ENCODE results near the gene TOMT. TPM values are rescaled to one million over a fixed set of nuclear protein-coding genes. Genes with fewer than 3 reads are reported as not detected.
A peak's percentile ranks its signal among the peaks of the same experiment; 100 is the strongest.

The TOMT gene
- total RNA-seq, 1 experiment from 2014 or later = not detected

GRCh38 chr11:72112143-72112977, 6.6 kb downstream of the TOMT start, which contains the start of gene ANAPC15 (continued):
- no peak for TF ChIP-seq ATF3 (IDR thresholded peaks at IDR 0.05)
- TF ChIP-seq POLR2A (IDR thresholded peaks at IDR 0.05; ENCODE audit: borderline replicate concordance, extremely low read depth, insufficient read depth, insufficient read length) = peak; percentile 94
- no peak for TF ChIP-seq YY1 (IDR thresholded peaks at IDR 0.05; ENCODE audit: extremely low read depth, insufficient replicate concordance, low read depth, low read length)
- TF ChIP-seq RAD21 (IDR thresholded peaks at IDR 0.05; ENCODE audit: low read depth) = no peak
- no peak for TF ChIP-seq CEBPB (IDR thresholded peaks at IDR 0.05; ENCODE audit: low read depth)

GRCh38 chr11:72112978-72113808, 7.5 kb downstream of the TOMT start:
- H3K9ac ChIP-seq (ENCODE audit: low read length) = peak overlapping the region; percentile 83
- ChIA-PET RAD21 (ENCODE audit: low non-redundant PET in 1 of 2, low total read pairs in 2 of 2, uncharacterized antibody in 2 of 2, unreplicated experiment in 2 of 2) (interaction anchor here in 1 of 2 experiments (0.6 kb wide), 1 partner anchor 11 kb away, joined by 3 read pairs; no protein-coding TSS in a partner anchor), POLR2A (interaction anchor here (0.9 to 1.6 kb wide), 5 partner anchors 12 to 44 kb away, joined by 3 to 6 read pairs (median 4); no protein-coding TSS in a partner anchor), CTCF (interaction anchor here (1.0 to 1.5 kb wide), 2 partner anchors 88 to 318 kb away, joined by 4 read pairs; no protein-coding TSS in a partner anchor)
- no peaks in the 10 kb centered on the region for H3K79me2 ChIP-seq (ENCODE audit: insufficient read depth, low read length)
- H3K4me2 ChIP-seq (ENCODE audit: low read length) = peak overlapping the region; percentile 74
- intact Hi-C loops (cut with micrococcal nuclease) = loop anchor here (1.0 to 10.0 kb wide), 2 partner anchors 10 to 322 kb away; partner anchors contain the start of genes CLPB and LAMTOR1
- H3K9me3 ChIP-seq (ENCODE audit: control insufficient read depth in 1 of 2, insufficient read depth in 1 of 2, low read depth in 1 of 2, low read length in 2 of 2) = no peaks in the 10 kb centered on the region
- H3K4me3 ChIP-seq (replicated peaks in 1 of 2; ENCODE audit: low read depth in 1 of 2, low read length in 2 of 2) = peak overlapping the region; percentile 60 to 82
- H3K36me3 ChIP-seq (ENCODE audit: control insufficient read depth in 1 of 2, insufficient read depth in 2 of 2, low read length in 2 of 2) = no peaks in the 10 kb centered on the region
- peak overlapping the region; percentile 76 for H3K27ac ChIP-seq (ENCODE audit: low read depth, low read length)
- H4K20me1 ChIP-seq (ENCODE audit: insufficient read depth) = no peaks in the 10 kb centered on the region
- BruUV-seq (replicated peaks) = TSS peak; percentile 99
- no peaks in the 10 kb centered on the region for H3K27me3 ChIP-seq (ENCODE audit: insufficient read depth, low read length)
- TF ChIP-seq TCF7L2 (IDR thresholded peaks at IDR 0.05; ENCODE audit: borderline replicate concordance, extremely low read depth, insufficient read depth, insufficient read length) (no peak), MAX (IDR thresholded peaks at IDR 0.05) (no peak), POLR2AphosphoS5 (IDR thresholded peaks at IDR 0.05; ENCODE audit: low read depth, low read length) (no peak), ZNF274 (IDR thresholded peaks at IDR 0.05; ENCODE audit: low read depth, low read length) (no peak), ZFX (IDR thresholded peaks at IDR 0.05) (peak; percentile 29), ELF1 (IDR thresholded peaks at IDR 0.05; ENCODE audit: borderline replicate concordance, low read depth) (no peak)
- peak; percentile 3 for ATAC-seq
- no peak for DNase-seq (ENCODE audit: low read depth, low spot score)
- H2AFZ ChIP-seq (ENCODE audit: low read depth, low read length, poor library complexity, severe bottlenecking) = no peak overlapping the region
- H3K9me2 ChIP-seq (ENCODE audit: insufficient read depth) = no peaks in the 10 kb centered on the region
- H3K4me1 ChIP-seq (ENCODE audit: control insufficient read depth in 1 of 2, insufficient read depth in 2 of 2, low read length in 2 of 2) = peaks cover 4 to 20% of the 10 kb centered on the region in 2 experiments; a peak in 3 of 4 replicates

All from HCT116 (cell line).